Esophagus muscularis mucosa (tissue), 4 donors: Measurements from ENCODE around the gene SH3PXD2A. TPM values are rescaled to one million over a fixed set of nuclear protein-coding genes. Genes with fewer than 3 reads are reported as not detected.
"Not testable (repeated sequence)": the region's sequence is repeated elsewhere in the genome, so short reads cannot be mapped to it uniquely, and the experiment has no call there.

ENCODE experiments used
- DNase-seq: peaks from one replicate; pipeline ENCODE4 v3.0.0-alpha.2; 2017; ENCODE audit errors: extremely low spot score
- H3K27ac ChIP-seq, 4 donors: fragments of 200-600 bp; sonication (generic); replicated peaks in 1 of 4; 1 replicate in 3 of 4; 2 replicates in 1 of 4; pipeline ENCODE4 v1.5.1; 2016 to 2019; ENCODE audit warnings: mild to moderate bottlenecking in 1 of 4
- H3K27me3 ChIP-seq, 4 donors: fragments of 200-600 bp; sonication (generic); one replicate each; pipeline versions ENCODE4 v1.5.1 to v1.6.0; 2016 to 2019
- H3K36me3 ChIP-seq, 4 donors: fragments of 200-600 bp; sonication (generic); one replicate each; pipeline ENCODE4 v1.5.1; 2016 to 2019
- H3K4me1 ChIP-seq, 4 donors: fragments of 200-600 bp; sonication (generic); one replicate each; pipeline ENCODE4 v1.5.1; 2016 to 2019
- H3K4me3 ChIP-seq, 4 donors: fragments of 200-600 bp; sonication (generic); 1 replicate in 2 of 4; 2 replicates in 2 of 4; pipeline ENCODE4 v1.5.1; 2016 to 2019; ENCODE audit warnings: mild to moderate bottlenecking in 4 of 4, moderate library complexity in 1 of 4
- H3K9me3 ChIP-seq, 4 donors: fragments of 200-600 bp; sonication (generic); 1 replicate in 3 of 4; 2 replicates in 1 of 4; pipeline ENCODE4 v1.5.1; 2016 to 2019
- CTCF ChIP-seq, 3 experiments: fragments of 200-600 bp in 2 of 3; fragments of 450-650 bp in 1 of 3; sonication (generic) in 2 of 3; IDR thresholded peaks; one replicate each; pipeline ENCODE4 v1.5.1; 2017 to 2019; ENCODE audit warnings: antibody characterized with exemption in 3 of 3, mild to moderate bottlenecking in 2 of 3, moderate library complexity in 1 of 3
- EP300 ChIP-seq: sonication (generic); formaldehyde crosslinking; IDR thresholded peaks from one replicate; pipeline ENCODE4 v1.6.1; 2017; ENCODE audit warnings: antibody characterized with exemption
- POLR2A ChIP-seq: fragments of 450-650 bp; IDR thresholded peaks from one replicate; pipeline ENCODE4 v1.6.1; 2017; ENCODE audit warnings: antibody characterized with exemption, moderate library complexity, mild to moderate bottlenecking, low read depth
- POLR2AphosphoS5 ChIP-seq, 2 donors: sonication (generic); formaldehyde crosslinking; IDR thresholded peaks; one replicate each; pipeline ENCODE4 v1.6.1; 2017; ENCODE audit warnings: antibody characterized with exemption in 2 of 2
- WGBS: methylation state at CpG from one replicate; pipeline ENCODE4 v1.1.5; 2018; 5-methylcytosine and 5-hydroxymethylcytosine counted together
- intact Hi-C: fragments of 100-400 bp; cut with DNase I; formaldehyde crosslinking; loops from one replicate; pipeline ENCODE4 v1.15.1; 2023
- total RNA-seq, 4 donors: library from RNA; depleted of rRNA; stranded (reverse); fragments of >200 nt; gene quantifications; one replicate each; pipeline versions ENCODE4 v1.1.0 to v1.2.1, GENCODE V29; 2016

The SH3PXD2A gene
- total RNA-seq, 4 donors from 2014 or later = 30.5 to 69.3 (median 40.0) TPM

- Histone ChIP-seq H3K4me3 (no peak overlapping the region), H3K27ac (peak overlapping the region in 1 of 4 donors; percentile 7), H3K27me3 (no peaks in the 10 kb centered on the region), H3K36me3 (no peaks in the 10 kb centered on the region), H3K4me1 (peaks cover 59 to 81% (median 75%) of the 10 kb centered on the region in 4 donors), H3K9me3 (no peaks in the 10 kb centered on the region)
- TF ChIP-seq POLR2AphosphoS5 (IDR thresholded peaks at IDR 0.05) = peak in 1 of 2 donors; percentile 6
- TF ChIP-seq EP300 = no peak
- no peak for TF ChIP-seq POLR2A
- TF ChIP-seq CTCF (IDR thresholded peaks at IDR 0.05) = no peak
- WGBS = 74% methylated on average over 7 of the region's 7 CpGs
- DNase-seq = no peak
- intact Hi-C loops = no loop called here
Observed at GRCh38 chr10:103763374-103764202, 91.8 kb downstream of the SH3PXD2A start.

DNA sequence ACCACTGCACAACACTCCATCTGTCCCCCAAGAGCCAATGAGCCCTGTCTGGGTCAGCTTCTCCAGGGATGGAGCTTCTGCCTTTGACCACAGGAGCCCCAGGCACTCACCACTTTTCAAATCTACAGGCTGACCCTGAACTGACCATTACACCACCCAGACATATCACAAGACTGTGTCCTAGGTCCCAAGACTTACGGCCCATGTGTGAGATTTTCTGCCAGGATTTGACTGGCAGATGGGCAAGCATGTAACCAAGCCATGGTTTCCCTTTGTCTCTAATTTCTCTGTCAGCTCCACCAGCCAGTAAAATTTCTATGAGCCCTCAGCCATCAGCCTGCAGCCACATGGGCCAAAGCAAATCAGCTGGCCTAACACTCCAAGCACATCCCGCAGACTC is 92.5 kb downstream of the SH3PXD2A start:
- DNase-seq = no peak
- Histone ChIP-seq H3K9me3 (no peaks in the 10 kb centered on the region), H3K4me1 (peaks cover 66 to 88% (median 79%) of the 10 kb centered on the region in 4 donors), H3K27me3 (no peaks in the 10 kb centered on the region), H3K27ac (peak overlapping the region in 1 of 4 donors; percentile 7), H3K4me3 (no peak overlapping the region), H3K36me3 (no peaks in the 10 kb centered on the region)
- 100% methylated on average over 2 of the region's 2 CpGs for WGBS
- intact Hi-C loops = no loop called here
- TF ChIP-seq EP300 (no peak), POLR2AphosphoS5 (IDR thresholded peaks at IDR 0.05) (no peak), CTCF (IDR thresholded peaks at IDR 0.05) (no peak), POLR2A (no peak)

DNA sequence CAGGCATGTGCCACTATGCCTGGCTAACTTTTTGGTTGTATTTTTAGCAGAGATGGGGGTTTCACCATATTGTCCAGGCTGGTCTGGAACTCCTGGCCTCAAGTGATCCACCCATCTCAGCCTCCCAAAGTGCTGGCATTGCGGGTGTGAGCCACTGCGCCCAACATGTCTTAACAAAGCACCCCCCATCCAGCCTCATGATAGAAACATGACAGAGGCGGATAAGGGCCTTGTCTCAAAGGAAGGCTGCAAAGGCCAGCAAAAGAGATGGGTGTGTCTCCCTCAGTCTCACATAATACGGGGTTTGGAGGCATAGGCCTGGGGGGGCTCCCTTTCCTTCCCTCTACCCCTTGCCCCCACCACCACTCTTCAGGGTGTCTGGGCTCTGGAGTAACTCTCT is 93.2 kb downstream of the SH3PXD2A start:
- DNase-seq = no peak
- intact Hi-C loops = no loop called here
- Histone ChIP-seq H3K27ac (no peak overlapping the region), H3K4me1 (peaks cover 73 to 94% (median 86%) of the 10 kb centered on the region in 4 donors), H3K4me3 (no peak overlapping the region), H3K36me3 (no peaks in the 10 kb centered on the region), H3K27me3 (no peaks in the 10 kb centered on the region), H3K9me3 (no peaks in the 10 kb centered on the region)
- TF ChIP-seq CTCF (IDR thresholded peaks at IDR 0.05) = no peak
- TF ChIP-seq POLR2AphosphoS5 (IDR thresholded peaks at IDR 0.05) = no peak
- no peak for TF ChIP-seq EP300
- no peak for TF ChIP-seq POLR2A
- 84% methylated on average over 4 of the region's 4 CpGs for WGBS

GRCh38 chr10:103761075-103761920 is 94.1 kb downstream of the SH3PXD2A start:
- Histone ChIP-seq H3K27ac (peak overlapping the region in 2 of 4 donors; percentile 75 to 88), H3K36me3 (no peaks in the 10 kb centered on the region), H3K4me1 (peaks cover 78 to 94% (median 88%) of the 10 kb centered on the region in 4 donors), H3K4me3 (no peak overlapping the region), H3K9me3 (no peaks in the 10 kb centered on the region), H3K27me3 (no peaks in the 10 kb centered on the region)
- intact Hi-C loops = no loop called here
- TF ChIP-seq CTCF (IDR thresholded peaks at IDR 0.05) = peak in 1 of 3 experiments; percentile 13
- TF ChIP-seq POLR2A = no peak
- 83% methylated on average over 7 of the region's 7 CpGs for WGBS
- DNase-seq = no peak

- DNase-seq, H3K9me3 ChIP-seq, H3K4me3 ChIP-seq, H3K27me3 ChIP-seq, intact Hi-C loops, H3K36me3 ChIP-seq: not testable (repeated sequence)
- H3K4me1 ChIP-seq = peaks cover 69 to 83% (median 78%) of the 10 kb centered on the region in 4 donors
- 88% methylated on average over 3 of the region's 3 CpGs for WGBS
- H3K27ac ChIP-seq = peak overlapping the region; percentile 75 to 90 (median 88)
Observed at GRCh38 chr10:103760233-103760632, 95.1 kb downstream of the SH3PXD2A start.
